ENCODE results near the gene UBE2R2.

DNA sequence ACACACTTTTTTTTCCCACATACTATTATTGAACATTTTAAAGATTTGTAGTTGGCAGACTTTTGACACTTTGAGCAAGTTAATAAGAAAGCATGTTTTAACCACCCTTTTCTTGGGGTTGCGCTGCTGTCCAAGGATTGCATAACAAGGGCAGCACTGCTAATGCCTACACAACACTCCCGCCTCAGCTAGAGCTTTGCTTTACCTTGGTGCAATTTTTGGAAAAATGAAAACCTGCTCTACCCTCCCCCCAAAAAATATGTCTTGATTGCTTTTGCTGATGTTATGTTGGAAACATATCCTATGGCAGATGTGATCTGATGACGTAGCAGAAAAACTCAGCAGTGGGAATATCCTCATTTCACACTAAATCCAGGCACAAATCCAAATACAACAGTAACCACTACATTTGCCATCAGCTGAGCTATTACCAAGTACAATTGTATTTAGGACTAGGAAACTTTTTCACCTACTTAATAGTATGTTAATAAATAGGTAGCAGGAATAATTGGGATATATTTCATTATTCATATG, 51.5 kb downstream of the UBE2R2 start:
- TF ChIP-seq, protein P1, sequence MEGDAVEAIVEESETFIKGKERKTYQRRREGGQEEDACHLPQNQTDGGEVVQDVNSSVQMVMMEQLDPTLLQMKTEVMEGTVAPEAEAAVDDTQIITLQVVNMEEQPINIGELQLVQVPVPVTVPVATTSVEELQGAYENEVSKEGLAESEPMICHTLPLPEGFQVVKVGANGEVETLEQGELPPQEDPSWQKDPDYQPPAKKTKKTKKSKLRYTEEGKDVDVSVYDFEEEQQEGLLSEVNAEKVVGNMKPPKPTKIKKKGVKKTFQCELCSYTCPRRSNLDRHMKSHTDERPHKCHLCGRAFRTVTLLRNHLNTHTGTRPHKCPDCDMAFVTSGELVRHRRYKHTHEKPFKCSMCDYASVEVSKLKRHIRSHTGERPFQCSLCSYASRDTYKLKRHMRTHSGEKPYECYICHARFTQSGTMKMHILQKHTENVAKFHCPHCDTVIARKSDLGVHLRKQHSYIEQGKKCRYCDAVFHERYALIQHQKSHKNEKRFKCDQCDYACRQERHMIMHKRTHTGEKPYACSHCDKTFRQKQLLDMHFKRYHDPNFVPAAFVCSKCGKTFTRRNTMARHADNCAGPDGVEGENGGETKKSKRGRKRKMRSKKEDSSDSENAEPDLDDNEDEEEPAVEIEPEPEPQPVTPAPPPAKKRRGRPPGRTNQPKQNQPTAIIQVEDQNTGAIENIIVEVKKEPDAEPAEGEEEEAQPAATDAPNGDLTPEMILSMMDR (IDR thresholded peaks at IDR 0.05), result no peak
- TF ChIP-seq POLR2A (IDR thresholded peaks at IDR 0.05), result no peak
